Measurements from ENCODE around the gene DCAKD. TPM values are rescaled to one million over a fixed set of nuclear protein-coding genes. Genes with fewer than 3 reads are reported as not detected.
A peak's percentile ranks its signal among the peaks of the same experiment; 100 is the strongest.

Gene DCAKD
- total and polyA plus RNA-seq, 2 donors (not counting 3 experiments of a cell fraction or from before 2014, with no cell fraction given), result 30.8 to 36.5 TPM

DNA sequence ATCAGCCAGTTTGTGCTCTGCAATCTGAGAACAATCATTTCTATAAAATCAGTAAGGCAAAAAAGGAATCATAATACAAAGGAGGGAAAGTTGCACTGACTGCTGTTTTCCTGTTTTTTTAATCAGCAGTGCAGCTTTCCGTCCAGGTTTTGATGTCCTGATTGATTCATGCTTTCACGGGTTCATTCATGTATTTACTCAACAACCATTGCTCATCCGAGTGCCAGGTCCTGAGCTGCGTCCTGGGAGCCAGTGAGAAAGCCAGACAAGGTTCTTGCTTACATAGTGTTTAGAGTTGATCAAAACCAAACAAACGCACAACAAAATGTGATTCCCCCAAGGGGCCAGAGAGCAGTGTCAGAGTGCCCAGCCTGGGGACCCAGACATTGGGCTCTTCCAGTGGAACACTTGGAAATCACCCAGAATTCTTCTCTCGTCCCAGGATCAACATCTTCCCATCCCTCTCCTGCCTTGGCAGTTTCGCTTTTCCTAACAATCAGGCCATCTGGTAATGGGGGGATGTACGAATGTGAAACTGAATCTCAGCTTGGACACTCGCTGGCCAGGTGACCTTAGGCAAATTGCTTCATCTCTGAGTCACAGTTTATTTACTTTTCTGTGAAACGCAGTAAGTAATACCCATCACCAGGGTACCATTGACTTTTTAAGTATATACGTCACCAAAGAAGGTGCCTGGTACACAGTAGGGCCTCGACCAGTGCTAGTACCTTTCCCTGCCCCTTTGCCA lies 70.0 kb downstream of the DCAKD start:
- Histone ChIP-seq H3K27ac (ENCODE audit: insufficient read depth, low read depth, low read length) (peak overlapping the region; percentile 18), H3K4me3 (replicated peaks in 1 of 3; ENCODE audit: insufficient read depth in 1 of 3, low read depth in 1 of 3, low read length in 3 of 3) (no peak overlapping the region), H3K79me2 (ENCODE audit: control insufficient read depth, insufficient read depth, low read length) (no peaks in the 10 kb centered on the region), H3K27me3 (ENCODE audit: control insufficient read depth in 2 of 2, insufficient read depth in 2 of 2, low read length in 2 of 2) (peaks cover 0 to 13% of the 10 kb centered on the region in 2 experiments), H3K9me1 (replicated peaks; ENCODE audit: control insufficient read depth, extremely low read depth, insufficient read depth, low read length) (no peaks in the 10 kb centered on the region), H3K4me1 (ENCODE audit: control insufficient read depth, extremely low read depth, insufficient read depth, low read length) (peaks cover 15% of the 10 kb centered on the region), H3K36me3 (ENCODE audit: control insufficient read depth in 2 of 2, extremely low read depth in 1 of 2, insufficient read depth in 2 of 2, low read length in 2 of 2) (no peaks in the 10 kb centered on the region), H3K4me2 (ENCODE audit: insufficient read depth, low read length) (peak overlapping the region; percentile 41), H3K9me3 (replicated peaks; ENCODE audit: control insufficient read depth, insufficient read depth, low read length) (no peaks in the 10 kb centered on the region), H2AFZ (ENCODE audit: low read depth, low read length) (peak overlapping the region; percentile 49), H3K9ac (replicated peaks; ENCODE audit: extremely low read depth, insufficient read depth, low read length) (no peak overlapping the region), H4K20me1 (replicated peaks; ENCODE audit: control insufficient read depth, extremely low read depth, insufficient read depth, low read length) (no peaks in the 10 kb centered on the region)
- intact Hi-C loops (cut with micrococcal nuclease) (no loop called here), dilution Hi-C loops (cut with MboI; ENCODE audit: extremely low pct_ligation_motif_present, low sequenced_read_pairs) (no loop called here)
- POLR2A ChIA-PET, result no interaction called here
- CTCF ChIA-PET, result interaction anchor here (0.6 to 2.4 kb wide), 5 partner anchors 13 to 117 kb away, joined by 3 to 6 read pairs (median 3); partner anchors contain the start of gene C1QL1
- peak; percentile 99 for FAIRE-seq
- DNase-seq (ENCODE audit: low read depth, low spot score), result peak; percentile 86
- no peak for TF ChIP-seq CTCF (IDR thresholded peaks at IDR 0.05; ENCODE audit: extremely low read depth in 1 of 2, insufficient read depth in 1 of 2, low read depth in 1 of 2, low read length in 2 of 2)
- TF ChIP-seq, protein P1, sequence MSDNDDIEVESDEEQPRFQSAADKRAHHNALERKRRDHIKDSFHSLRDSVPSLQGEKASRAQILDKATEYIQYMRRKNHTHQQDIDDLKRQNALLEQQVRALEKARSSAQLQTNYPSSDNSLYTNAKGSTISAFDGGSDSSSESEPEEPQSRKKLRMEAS (IDR thresholded peaks at IDR 0.05; ENCODE audit: insufficient read depth, insufficient read length), result no peak
- no peak for TF ChIP-seq MYC (IDR thresholded peaks at IDR 0.05; ENCODE audit: low read depth, low read length)
- TF ChIP-seq POLR2A (IDR thresholded peaks at IDR 0.05; ENCODE audit: low read depth, low read length), result no peak
- TF ChIP-seq POLR2AphosphoS5 (IDR thresholded peaks at IDR 0.05; ENCODE audit: insufficient read depth, low read depth, low read length), result no peak
- TF ChIP-seq EZH2 (IDR thresholded peaks at IDR 0.05; ENCODE audit: borderline replicate concordance, low read depth, low read length, severe bottlenecking), result no peak
- no peak for TF ChIP-seq GATA2 (IDR thresholded peaks at IDR 0.05; ENCODE audit: insufficient read depth, insufficient read length, low read depth, low read length)
- TF ChIP-seq JUN (IDR thresholded peaks at IDR 0.05; ENCODE audit: borderline replicate concordance, insufficient read depth, insufficient read length, low read depth), result no peak
- TF ChIP-seq FOS (IDR thresholded peaks at IDR 0.05; ENCODE audit: borderline replicate concordance, insufficient read depth, low read length), result no peak
- no TSS peak for BruUV-seq (replicated peaks)
